C4-2B (cell line): Measurements from ENCODE around the gene ETFB.

Experiments
- H3K27ac ChIP-seq: fragments of 450-650 bp; 2 replicates; pipeline ENCODE4 v1.5.1; 2017
- ZFX ChIP-seq: fragments of 450-650 bp; IDR thresholded peaks from 2 replicates; pipeline ENCODE4 v1.6.1; 2017
- TF ChIP-seq, protein P1 (sequence below): fragments of 450-650 bp; conservative IDR thresholded peaks from 2 replicates; pipeline ENCODE4 v1.5.1; 2017; ENCODE audit warnings: mild to moderate bottlenecking

ETFB gene

DNA sequence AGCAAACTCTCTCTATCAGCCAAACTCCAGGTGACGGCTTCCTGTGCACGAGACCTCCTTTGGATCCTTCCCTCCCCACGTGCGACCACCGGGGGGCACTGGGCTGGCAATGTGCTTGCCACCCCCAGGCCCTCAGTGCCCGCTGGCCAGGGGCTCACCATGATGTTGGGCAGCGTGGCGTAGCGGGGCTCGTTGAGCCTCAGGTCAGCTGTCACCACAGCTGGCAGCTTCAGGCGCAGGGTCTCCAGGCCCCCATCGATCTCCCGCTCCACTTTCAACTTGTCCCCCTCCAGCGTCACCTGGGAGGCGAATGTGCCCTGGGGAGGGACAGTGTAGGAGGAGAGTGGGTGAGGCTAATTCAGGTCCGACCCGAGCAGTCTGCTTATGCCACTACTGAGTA, 19.4 kb downstream of the ETFB start:
- H3K27ac ChIP-seq: no peak overlapping the region
- TF ChIP-seq, protein P1, sequence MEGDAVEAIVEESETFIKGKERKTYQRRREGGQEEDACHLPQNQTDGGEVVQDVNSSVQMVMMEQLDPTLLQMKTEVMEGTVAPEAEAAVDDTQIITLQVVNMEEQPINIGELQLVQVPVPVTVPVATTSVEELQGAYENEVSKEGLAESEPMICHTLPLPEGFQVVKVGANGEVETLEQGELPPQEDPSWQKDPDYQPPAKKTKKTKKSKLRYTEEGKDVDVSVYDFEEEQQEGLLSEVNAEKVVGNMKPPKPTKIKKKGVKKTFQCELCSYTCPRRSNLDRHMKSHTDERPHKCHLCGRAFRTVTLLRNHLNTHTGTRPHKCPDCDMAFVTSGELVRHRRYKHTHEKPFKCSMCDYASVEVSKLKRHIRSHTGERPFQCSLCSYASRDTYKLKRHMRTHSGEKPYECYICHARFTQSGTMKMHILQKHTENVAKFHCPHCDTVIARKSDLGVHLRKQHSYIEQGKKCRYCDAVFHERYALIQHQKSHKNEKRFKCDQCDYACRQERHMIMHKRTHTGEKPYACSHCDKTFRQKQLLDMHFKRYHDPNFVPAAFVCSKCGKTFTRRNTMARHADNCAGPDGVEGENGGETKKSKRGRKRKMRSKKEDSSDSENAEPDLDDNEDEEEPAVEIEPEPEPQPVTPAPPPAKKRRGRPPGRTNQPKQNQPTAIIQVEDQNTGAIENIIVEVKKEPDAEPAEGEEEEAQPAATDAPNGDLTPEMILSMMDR: no peak
- no peak for TF ChIP-seq ZFX

GRCh38 chr19:51345076-51345620, 21.0 kb downstream of the ETFB start:
- no peak for TF ChIP-seq ZFX
- TF ChIP-seq, protein P1: no peak
- H3K27ac ChIP-seq: no peak overlapping the region

GRCh38 chr19:51342631-51343569, 23.3 kb downstream of the ETFB start:
- H3K27ac ChIP-seq: peak overlapping the region; percentile 76
- TF ChIP-seq, protein P1: no peak
- no peak for TF ChIP-seq ZFX

DNA sequence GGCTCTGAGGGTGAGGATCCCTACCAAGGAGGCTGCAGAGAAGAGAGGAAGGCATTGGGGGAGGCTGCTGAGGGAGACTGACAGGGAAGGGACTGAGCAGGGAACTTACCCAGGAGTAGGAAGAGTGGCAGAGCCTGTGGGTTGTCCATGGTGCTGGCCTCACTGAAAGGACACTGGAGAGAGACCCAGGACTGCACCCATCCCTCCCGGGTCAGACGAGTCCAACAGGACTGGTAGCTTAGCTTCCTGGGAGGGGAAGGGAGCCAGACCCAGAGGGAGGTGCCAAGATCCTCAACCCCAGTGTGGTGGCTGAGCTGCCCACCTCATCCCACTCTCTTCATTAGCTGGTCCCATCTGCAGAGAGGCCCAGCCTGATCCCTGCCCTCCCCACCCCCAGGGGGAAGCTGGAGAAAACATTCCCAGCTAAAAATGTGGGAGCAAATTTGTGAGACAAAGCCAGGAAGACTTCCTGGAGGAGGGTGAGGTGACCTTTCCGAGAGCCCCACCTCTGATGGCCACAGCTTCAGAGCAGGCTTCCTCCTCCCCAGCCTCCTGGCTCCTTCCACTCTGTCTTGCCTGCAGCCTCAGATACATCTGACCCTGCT, 24.1 kb downstream of the ETFB start, which contains the start of gene VSIG10L:
TSS of gene VSIG10L (minus strand) at position 164 of the 605 bp plus-strand sequence. CDS start at position 149, 15 bp downstream.
- peak within 1 kb of the TSS; percentile 76 for H3K27ac ChIP-seq

GRCh38 chr19:51341066-51341465, 25.1 kb downstream of the ETFB start:
- peak overlapping the region; percentile 76 for H3K27ac ChIP-seq
- TF ChIP-seq, protein P1: no peak

More for the DNA sequence above, 24.1 kb downstream of the ETFB start, which contains the start of gene VSIG10L:
- TF ChIP-seq, protein P1: no peak
- no peak for TF ChIP-seq ZFX

DNA sequence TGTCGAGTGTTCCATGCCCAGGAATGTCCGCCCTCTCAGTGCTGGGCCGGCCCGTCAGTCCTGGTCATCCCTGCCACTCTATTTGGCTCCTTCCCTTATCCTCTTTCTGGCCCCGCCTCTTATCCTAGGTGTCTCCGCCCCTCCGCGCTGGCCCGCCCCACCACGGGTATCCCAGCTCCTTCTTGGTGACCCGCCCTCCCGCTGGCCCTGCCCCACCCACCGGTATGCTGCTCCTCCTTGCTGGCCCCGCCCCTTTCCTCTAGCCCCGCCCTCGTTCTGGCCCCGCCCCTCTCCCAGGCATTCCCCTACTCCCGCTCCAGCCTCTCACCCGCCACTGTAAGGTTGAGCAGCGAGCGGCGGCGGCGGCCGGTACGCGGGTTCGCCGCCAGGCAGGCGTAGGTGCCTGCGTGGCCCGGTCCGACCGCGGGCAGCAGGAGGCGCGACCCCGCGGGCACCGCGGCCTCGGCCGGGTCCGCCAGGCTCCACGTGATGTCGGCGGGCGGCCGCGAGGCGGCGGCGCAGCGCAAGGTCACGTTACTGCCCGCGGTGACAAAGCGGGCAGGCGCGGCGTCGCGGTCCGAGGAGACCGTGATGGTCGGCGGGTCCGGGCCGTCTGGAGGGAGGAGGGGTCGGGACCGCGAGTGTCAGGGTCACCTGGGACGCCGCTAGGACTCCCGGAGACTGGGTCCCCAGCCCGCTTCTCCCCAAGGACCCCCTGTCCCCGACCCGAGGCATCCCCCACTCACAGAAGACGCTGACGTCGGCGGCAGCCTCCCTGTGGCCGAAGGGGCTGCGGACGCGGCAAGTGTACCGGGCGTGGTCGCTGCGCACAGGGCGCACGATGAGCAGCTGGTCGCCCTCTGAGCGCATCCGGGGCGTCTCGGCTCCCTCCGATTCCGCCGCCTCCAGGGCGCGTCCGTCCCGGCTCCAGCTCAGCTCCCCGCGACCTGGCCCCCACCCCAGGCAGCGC, 26.2 kb downstream of the ETFB start:
- TF ChIP-seq, protein P1: peak; percentile 48
- TF ChIP-seq ZFX: no peak
- peak overlapping the region; percentile 76 for H3K27ac ChIP-seq
